Measurements from ENCODE around the gene ALDH1L2. TPM values are rescaled to one million over a fixed set of nuclear protein-coding genes. Genes with fewer than 3 reads are reported as not detected.
"Not testable (repeated sequence)": the region's sequence is repeated elsewhere in the genome, so short reads cannot be mapped to it uniquely, and the experiment has no call there.

ALDH1L2 gene
- total RNA-seq, 1 donor from 2014 or later = 69.2 TPM

- Histone ChIP-seq H3K27ac (ENCODE audit: low read depth, low read length) (peak within 1 kb of the TSS; percentile 48), H3K79me2 (ENCODE audit: insufficient read depth, low read length) (peaks cover 30% of the 10 kb centered on the region), H4K20me1 (ENCODE audit: insufficient read depth, low read length) (peaks cover 22% of the 10 kb centered on the region), H3K4me3 (ENCODE audit: insufficient read depth, low read depth, low read length) (peak within 1 kb of the TSS; percentile 85), H3K36me3 (ENCODE audit: insufficient read depth, low read length) (peaks cover 6% of the 10 kb centered on the region), H3K27me3 (ENCODE audit: insufficient read depth, low read length) (no peaks in the 10 kb centered on the region), H3K9me3 (ENCODE audit: insufficient read depth, low read depth, low read length) (no peaks in the 10 kb centered on the region), H3K9ac (ENCODE audit: low read length) (peak within 1 kb of the TSS; percentile 87), H3K4me1 (ENCODE audit: insufficient read depth, low read length) (peaks cover 13% of the 10 kb centered on the region), H3K4me2 (ENCODE audit: low read length) (peak within 1 kb of the TSS; percentile 93), H2AFZ (ENCODE audit: low read depth, low read length) (peak within 1 kb of the TSS; percentile 99)
- no peaks in the 10 kb centered on the region for H3K27me3 Mint-ChIP-seq (ENCODE audit: low read depth, unreplicated experiment)
- TF ChIP-seq EZH2 (IDR thresholded peaks at IDR 0.05; ENCODE audit: insufficient read depth, low read length) (no peak), CTCF (IDR thresholded peaks at IDR 0.05; ENCODE audit: insufficient read depth, low read depth, low read length) (no peak)
- peaks cover 15% of the 10 kb centered on the region for H3K36me3 Mint-ChIP-seq (ENCODE audit: low read depth, unreplicated experiment)
- H3K27ac Mint-ChIP-seq (ENCODE audit: unreplicated experiment) = peak within 1 kb of the TSS; percentile 34
- peak; percentile 69 for DNase-seq (ENCODE audit: low read depth)
- H3K4me1 Mint-ChIP-seq (ENCODE audit: low read depth, unreplicated experiment) = peaks cover 10% of the 10 kb centered on the region
- no peaks in the 10 kb centered on the region for H3K9me3 Mint-ChIP-seq (ENCODE audit: unreplicated experiment)
- FAIRE-seq = no peak
- H3K4me3 Mint-ChIP-seq (ENCODE audit: unreplicated experiment) = peak within 1 kb of the TSS; percentile 89
These were observed 98.0 kb downstream of the ALDH1L2 start, which contains the start of gene NOPCHAP1 for GRCh38 chr12:104986022-104986941. TSS of gene NOPCHAP1 (plus strand) at chr12:104986316. CDS start at chr12:104986353, 37 bp downstream.

- no peaks in the 10 kb centered on the region for H3K9me3 ChIP-seq (ENCODE audit: insufficient read depth, low read depth, low read length)
- peak overlapping the region; percentile 93 for H3K4me2 ChIP-seq (ENCODE audit: low read length)
- Mint-ChIP-seq H3K27ac (ENCODE audit: unreplicated experiment) (no peak overlapping the region), H3K36me3 (ENCODE audit: low read depth, unreplicated experiment) (peaks cover 10% of the 10 kb centered on the region), H3K4me3 (ENCODE audit: unreplicated experiment) (peak overlapping the region; percentile 86), H3K27me3 (ENCODE audit: low read depth, unreplicated experiment) (no peaks in the 10 kb centered on the region), H3K4me1 (ENCODE audit: low read depth, unreplicated experiment) (peaks cover 10% of the 10 kb centered on the region), H3K9me3 (ENCODE audit: unreplicated experiment) (no peaks in the 10 kb centered on the region)
- FAIRE-seq (no peak), DNase-seq (ENCODE audit: low read depth) (no peak)
- H4K20me1 ChIP-seq (ENCODE audit: insufficient read depth, low read length) = peaks cover 14% of the 10 kb centered on the region
- H3K27ac ChIP-seq (ENCODE audit: low read depth, low read length) = no peak overlapping the region
- H3K9ac ChIP-seq (ENCODE audit: low read length) = no peak overlapping the region
- H2AFZ ChIP-seq (ENCODE audit: low read depth, low read length) = no peak overlapping the region
- H3K4me3 ChIP-seq (ENCODE audit: insufficient read depth, low read depth, low read length) = no peak overlapping the region
- H3K4me1 ChIP-seq (ENCODE audit: insufficient read depth, low read length) = peaks cover 13% of the 10 kb centered on the region
- H3K79me2 ChIP-seq (ENCODE audit: insufficient read depth, low read length) = peaks cover 24% of the 10 kb centered on the region
- TF ChIP-seq CTCF (IDR thresholded peaks at IDR 0.05; ENCODE audit: insufficient read depth, low read depth, low read length) (no peak), EZH2 (IDR thresholded peaks at IDR 0.05; ENCODE audit: insufficient read depth, low read length) (no peak)
- H3K36me3 ChIP-seq (ENCODE audit: insufficient read depth, low read length) = peaks cover 6% of the 10 kb centered on the region
- no peaks in the 10 kb centered on the region for H3K27me3 ChIP-seq (ENCODE audit: insufficient read depth, low read length)
These were observed 99.1 kb downstream of the ALDH1L2 start for GRCh38 chr12:104985206-104985605.

GRCh38 chr12:104977688-104978087 is 106.6 kb downstream of the ALDH1L2 start:
- not testable (repeated sequence) for H3K4me3 ChIP-seq (ENCODE audit: insufficient read depth, low read depth, low read length); H3K9me3 ChIP-seq (ENCODE audit: insufficient read depth, low read depth, low read length); H3K9ac ChIP-seq (ENCODE audit: low read length); H4K20me1 ChIP-seq (ENCODE audit: insufficient read depth, low read length); H3K36me3 ChIP-seq (ENCODE audit: insufficient read depth, low read length); H3K4me1 ChIP-seq (ENCODE audit: insufficient read depth, low read length); H3K27ac Mint-ChIP-seq (ENCODE audit: unreplicated experiment); H3K4me2 ChIP-seq (ENCODE audit: low read length); FAIRE-seq; H3K4me1 Mint-ChIP-seq (ENCODE audit: low read depth, unreplicated experiment); H3K9me3 Mint-ChIP-seq (ENCODE audit: unreplicated experiment); H3K27me3 Mint-ChIP-seq (ENCODE audit: low read depth, unreplicated experiment); H2AFZ ChIP-seq (ENCODE audit: low read depth, low read length); DNase-seq (ENCODE audit: low read depth); H3K4me3 Mint-ChIP-seq (ENCODE audit: unreplicated experiment); H3K27me3 ChIP-seq (ENCODE audit: insufficient read depth, low read length); H3K79me2 ChIP-seq (ENCODE audit: insufficient read depth, low read length); H3K27ac ChIP-seq (ENCODE audit: low read depth, low read length); H3K36me3 Mint-ChIP-seq (ENCODE audit: low read depth, unreplicated experiment)

Measured in astrocyte (in vitro differentiated cells and primary cell).